Muscle of leg (tissue), 11 donors: Measurements from ENCODE around the gene PFN1. TPM values are rescaled to one million over a fixed set of nuclear protein-coding genes. Genes with fewer than 3 reads are reported as not detected.

Source experiments
- DNase-seq: peaks from one replicate; pipeline ENCODE4 v3.0.0; 2013
- H3K27ac ChIP-seq: one replicate; pipeline ENCODE4 v1.5.1; 2013; ENCODE audit warnings: mild to moderate bottlenecking, low read length, control low read depth
- H3K27me3 ChIP-seq: one replicate; pipeline ENCODE4 v1.6.1; 2013; ENCODE audit warnings: low read length; ENCODE audit not compliant: control insufficient read depth, insufficient read depth
- H3K36me3 ChIP-seq: one replicate; pipeline ENCODE4 v1.6.1; 2013; ENCODE audit warnings: low read length; ENCODE audit not compliant: control insufficient read depth, insufficient read depth
- H3K4me1 ChIP-seq: one replicate; pipeline ENCODE4 v1.6.1; 2013; ENCODE audit warnings: low read length; ENCODE audit not compliant: control insufficient read depth, insufficient read depth
- H3K4me3 ChIP-seq: one replicate; pipeline ENCODE4 v1.5.1; 2013; ENCODE audit warnings: low read length, control low read depth
- H3K9me3 ChIP-seq: replicated peaks from 2 replicates; pipeline ENCODE4 v1.6.1; 2013; ENCODE audit warnings: low read depth, low read length; ENCODE audit not compliant: control insufficient read depth
- WGBS: methylation state at CpG from one replicate; pipeline ENCODE4 v1.1.5; 2013; ENCODE audit warnings: missing lambda C conversion rate; ENCODE audit not compliant: insufficient coverage; 5-methylcytosine and 5-hydroxymethylcytosine counted together
- polyA plus RNA-seq, 8 donors: library from polyadenylated mRNA; unstranded; fragments of 120-200 nt; gene quantifications; one replicate each; pipeline versions ENCODE4 v1.2.1 to v1.2.3, GENCODE V29; 2013; ENCODE audit warnings: inconsistent platforms in 1 of 8, low replicate concordance in 1 of 8; ENCODE audit not compliant: insufficient read length in 8 of 8, insufficient read depth in 1 of 8
- total RNA-seq: library from RNA; stranded (reverse); fragments of 120-200 nt; gene quantifications from one replicate; pipeline ENCODE4 v1.2.4, GENCODE V29; 2013

The PFN1 gene
- total and polyA plus RNA-seq, 9 donors: 175 to 498 (median 443) TPM

DNA sequence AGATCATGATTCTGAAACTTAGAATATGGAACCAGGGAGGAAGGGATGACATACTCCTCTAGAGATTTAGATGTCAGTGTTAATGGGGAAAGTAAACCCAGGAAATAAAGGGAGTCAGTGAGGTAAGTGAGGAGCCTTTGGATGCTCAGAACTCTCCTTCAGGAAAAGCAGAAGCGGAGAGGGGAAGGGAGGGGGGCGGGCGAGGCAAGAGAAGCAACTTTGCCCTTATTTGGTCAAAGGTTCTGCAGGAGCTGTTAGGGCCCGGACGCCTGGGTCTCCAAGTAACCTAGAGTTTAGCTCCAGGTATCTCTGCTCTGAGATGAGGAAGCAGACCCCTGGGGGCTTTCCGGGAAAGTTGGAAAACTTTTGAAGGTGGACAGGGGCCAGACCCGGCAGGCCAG, 1.3 kb downstream of the PFN1 start:
- H3K9me3 ChIP-seq: no peaks in the 10 kb centered on the region
- no peaks in the 10 kb centered on the region for H3K27me3 ChIP-seq
- 0% methylated on average over 3 of the region's 7 CpGs for WGBS
- peak overlapping the region; percentile 98 for H3K27ac ChIP-seq
- DNase-seq: peak; percentile 44
- peak overlapping the region; percentile 90 for H3K4me3 ChIP-seq
- peaks cover 41% of the 10 kb centered on the region for H3K4me1 ChIP-seq
- peaks cover 46% of the 10 kb centered on the region for H3K36me3 ChIP-seq

DNA sequence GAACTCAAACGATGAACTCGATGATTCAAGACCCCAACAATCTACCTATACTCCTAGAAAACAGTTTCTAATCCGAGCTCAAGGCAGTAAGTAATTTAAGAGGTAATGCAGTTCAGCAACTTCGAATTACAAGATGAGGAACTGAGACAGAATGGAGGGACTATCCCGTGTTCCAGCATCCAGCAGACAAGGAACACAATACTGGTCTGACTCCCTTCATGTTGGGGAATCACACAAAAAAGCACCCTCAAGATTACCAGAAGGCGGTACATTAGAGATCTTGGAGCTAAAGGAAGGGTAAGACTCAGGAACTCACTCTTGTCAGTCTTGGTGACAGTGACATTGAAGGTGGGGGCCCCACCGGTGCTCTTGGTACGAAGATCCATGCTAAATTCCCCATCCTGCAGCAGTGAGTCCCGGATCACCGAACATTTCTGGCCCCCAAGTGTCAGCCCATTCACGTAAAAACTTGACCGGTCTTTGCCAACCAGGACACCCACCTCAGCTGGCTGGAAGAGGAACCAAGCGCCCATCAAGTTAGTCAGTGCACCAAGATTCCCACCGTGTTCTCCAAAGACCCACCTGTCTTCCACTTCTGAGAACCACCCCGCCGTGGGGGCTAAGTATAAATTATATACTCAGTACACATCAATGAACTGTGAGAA, 1.9 kb downstream of the PFN1 start:
- DNase-seq: no peak
- Histone ChIP-seq H3K27me3 (no peaks in the 10 kb centered on the region), H3K4me1 (peaks cover 41% of the 10 kb centered on the region), H3K4me3 (peak overlapping the region; percentile 90), H3K36me3 (peaks cover 49% of the 10 kb centered on the region), H3K27ac (peak overlapping the region; percentile 98), H3K9me3 (no peaks in the 10 kb centered on the region)
- 71% methylated on average over 4 of the region's 16 CpGs for WGBS

DNA sequence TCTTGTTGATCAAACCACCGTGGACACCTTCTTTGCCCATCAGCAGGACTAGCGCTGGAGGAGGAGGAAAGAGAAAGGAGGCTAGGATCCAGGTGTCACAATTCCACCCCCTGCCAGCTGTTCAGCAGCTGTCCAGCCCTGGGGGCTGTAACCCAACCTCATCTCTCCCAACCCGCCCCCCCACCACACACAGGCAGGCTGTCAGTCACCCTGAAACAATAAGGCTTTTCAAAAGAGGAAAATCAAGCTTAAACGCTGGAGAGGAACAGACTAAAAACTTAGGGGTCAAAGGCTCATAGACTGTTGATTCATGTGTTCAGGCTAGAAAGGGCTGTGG, 2.4 kb downstream of the PFN1 start:
- H3K36me3 ChIP-seq: peaks cover 50% of the 10 kb centered on the region
- H3K27me3 ChIP-seq: no peaks in the 10 kb centered on the region
- H3K4me3 ChIP-seq: no peak overlapping the region
- DNase-seq: peak; percentile 57
- no peaks in the 10 kb centered on the region for H3K9me3 ChIP-seq
- peaks cover 41% of the 10 kb centered on the region for H3K4me1 ChIP-seq
- WGBS: no CpG with 5 or more reads among the region's 4 CpGs
- H3K27ac ChIP-seq: peak overlapping the region; percentile 98

DNA sequence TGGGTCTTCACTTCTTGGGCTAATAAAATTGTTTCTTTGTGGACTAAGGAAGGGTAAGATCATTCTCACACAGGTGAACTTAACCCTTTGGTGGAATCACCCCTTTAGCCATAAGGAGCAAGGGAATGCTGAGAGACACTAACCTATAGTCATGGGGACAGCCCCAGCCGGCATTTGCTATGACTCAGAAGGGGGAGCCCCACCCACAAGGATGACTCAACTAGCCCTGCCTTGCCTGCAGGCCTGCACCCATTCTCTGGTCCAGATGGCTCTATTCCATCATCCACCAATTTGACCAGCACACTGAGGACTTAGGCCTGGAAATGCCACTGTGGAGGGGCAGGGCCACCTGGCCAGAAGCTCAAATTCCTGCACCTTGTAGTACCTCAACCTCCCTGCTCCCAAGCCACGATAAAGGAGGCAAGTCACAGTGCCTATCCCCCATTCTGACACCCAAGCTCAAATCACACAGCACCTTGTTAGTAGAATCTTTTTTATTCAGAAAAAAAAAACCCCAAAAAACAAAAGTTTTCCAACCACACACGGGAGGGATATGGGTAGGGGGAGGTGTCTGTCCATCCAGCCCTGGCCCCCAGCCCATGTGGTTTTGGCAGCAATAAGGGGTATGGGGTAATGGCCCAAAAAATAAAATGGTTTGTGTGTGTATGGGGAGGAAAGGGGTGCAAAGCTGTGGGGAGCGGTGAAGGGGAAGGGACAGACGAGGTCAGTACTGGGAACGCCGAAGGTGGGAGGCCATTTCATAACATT, 3.0 kb downstream of the PFN1 start:
- Histone ChIP-seq H3K4me3 (no peak overlapping the region), H3K27ac (peak overlapping the region; percentile 62), H3K4me1 (peaks cover 39% of the 10 kb centered on the region), H3K27me3 (no peaks in the 10 kb centered on the region), H3K9me3 (no peaks in the 10 kb centered on the region), H3K36me3 (peaks cover 50% of the 10 kb centered on the region)
- 0% methylated on average over 1 of the region's 7 CpGs for WGBS
- peak; percentile 60 for DNase-seq

DNA sequence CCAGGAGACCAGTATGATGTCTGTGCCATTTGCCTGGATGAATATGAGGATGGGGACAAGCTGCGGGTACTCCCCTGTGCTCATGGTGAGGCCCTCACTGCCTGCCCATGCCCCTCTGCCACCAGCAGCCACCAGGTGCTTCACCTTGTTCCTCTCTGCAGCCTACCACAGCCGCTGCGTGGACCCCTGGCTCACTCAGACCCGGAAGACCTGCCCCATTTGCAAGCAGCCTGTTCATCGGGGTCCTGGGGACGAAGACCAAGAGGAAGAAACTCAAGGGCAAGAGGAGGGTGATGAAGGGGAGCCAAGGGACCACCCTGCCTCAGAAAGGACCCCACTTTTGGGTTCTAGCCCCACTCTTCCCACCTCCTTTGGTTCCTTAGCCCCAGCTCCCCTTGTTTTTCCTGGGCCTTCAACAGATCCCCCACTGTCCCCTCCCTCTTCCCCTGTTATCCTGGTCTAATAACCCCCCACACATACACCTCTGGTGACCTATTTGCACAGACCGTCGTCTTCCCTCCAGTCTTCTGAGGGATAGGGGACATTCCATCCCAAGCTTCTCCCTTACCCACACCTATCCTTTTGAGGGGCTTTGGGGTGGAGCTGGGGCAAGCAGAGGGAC, 3.7 kb downstream of the PFN1 start:
- peaks cover 35% of the 10 kb centered on the region for H3K4me1 ChIP-seq
- H3K9me3 ChIP-seq: no peaks in the 10 kb centered on the region
- no peak overlapping the region for H3K4me3 ChIP-seq
- peak overlapping the region; percentile 2 for H3K27ac ChIP-seq
- H3K27me3 ChIP-seq: no peaks in the 10 kb centered on the region
- DNase-seq: no peak
- peaks cover 50% of the 10 kb centered on the region for H3K36me3 ChIP-seq
- 93% methylated on average over 3 of the region's 8 CpGs for WGBS

DNA sequence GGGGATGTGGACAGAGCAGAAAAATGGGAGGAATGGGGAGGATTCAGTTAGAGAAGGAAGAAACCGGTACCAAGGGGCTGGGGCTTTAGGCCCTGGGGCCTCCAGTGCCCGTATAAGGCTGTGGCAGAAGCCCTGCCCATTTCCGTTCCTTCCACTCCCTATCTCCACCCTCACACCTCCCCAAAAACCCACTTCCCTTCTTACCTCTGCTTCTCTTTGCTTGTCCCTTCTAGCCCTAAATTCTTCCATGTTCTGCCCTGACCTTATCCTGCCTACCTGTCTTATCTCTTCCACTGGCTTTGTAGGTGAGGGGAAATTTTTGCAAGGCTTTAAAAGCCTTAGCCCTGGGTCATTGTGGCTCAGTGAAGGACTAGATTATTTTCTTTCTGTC, 4.2 kb downstream of the PFN1 start:
- DNase-seq: no peak
- 44% methylated on average over 2 of the region's 3 CpGs for WGBS
- Histone ChIP-seq H3K4me1 (peaks cover 37% of the 10 kb centered on the region), H3K27me3 (no peaks in the 10 kb centered on the region), H3K9me3 (no peaks in the 10 kb centered on the region), H3K36me3 (peaks cover 50% of the 10 kb centered on the region), H3K27ac (no peak overlapping the region), H3K4me3 (no peak overlapping the region)

DNA sequence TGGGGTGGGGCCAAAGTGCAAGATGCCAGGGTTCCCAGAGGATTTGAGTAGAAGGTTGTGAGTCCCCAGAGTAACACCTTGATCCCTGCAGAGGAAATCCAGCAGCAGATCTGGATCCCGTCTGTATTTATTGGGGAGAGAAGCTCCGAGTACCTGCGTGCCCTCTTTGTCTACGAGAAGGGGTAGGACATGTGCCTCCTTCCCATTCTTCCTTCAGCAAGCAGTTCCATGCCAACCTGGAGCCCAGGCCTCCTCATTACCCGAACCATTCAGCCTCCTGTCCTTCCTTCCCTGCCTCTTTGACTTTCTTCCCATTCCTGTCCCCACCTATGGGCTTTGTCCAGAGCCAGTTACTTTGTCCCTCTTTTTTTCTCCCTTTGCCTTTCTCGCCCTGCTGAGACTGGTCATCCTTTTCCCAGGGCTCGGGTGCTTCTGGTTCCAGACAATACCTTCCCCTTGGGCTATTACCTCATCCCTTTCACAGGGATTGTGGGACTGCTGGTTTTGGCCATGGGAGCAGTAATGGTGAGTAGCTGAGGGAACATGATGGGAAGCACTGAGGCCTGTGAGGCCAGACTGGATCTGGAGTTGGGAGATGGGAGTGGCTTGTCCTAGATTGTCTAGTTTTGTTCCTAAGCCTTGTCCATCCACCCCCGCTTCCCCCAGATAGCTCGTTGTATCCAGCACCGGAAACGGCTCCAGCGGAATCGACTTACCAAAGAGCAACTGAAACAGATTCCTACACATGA, 5.4 kb downstream of the PFN1 start:
- peaks cover 47% of the 10 kb centered on the region for H3K4me1 ChIP-seq
- H3K9me3 ChIP-seq: no peaks in the 10 kb centered on the region
- no peak overlapping the region for H3K27ac ChIP-seq
- H3K4me3 ChIP-seq: no peak overlapping the region
- no peaks in the 10 kb centered on the region for H3K27me3 ChIP-seq
- H3K36me3 ChIP-seq: peaks cover 57% of the 10 kb centered on the region
- DNase-seq: no peak
- WGBS: 95% methylated on average over 3 of the region's 13 CpGs

DNA sequence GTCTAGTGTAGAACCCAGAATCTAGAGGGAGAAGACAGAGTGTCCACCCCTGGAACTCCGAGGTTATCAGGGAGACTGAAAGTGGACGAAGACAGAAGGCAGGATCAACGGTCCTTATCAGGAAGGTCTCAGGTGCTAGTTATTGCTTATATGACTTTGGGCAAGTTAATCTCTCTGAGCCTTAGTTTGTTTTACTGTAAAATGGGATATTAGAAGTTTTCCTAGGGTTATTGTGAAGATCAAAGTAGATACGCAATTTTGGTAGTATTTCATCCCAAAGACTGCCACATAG, 7.1 kb downstream of the PFN1 start:
- H3K27ac ChIP-seq: no peak overlapping the region
- peaks cover 41% of the 10 kb centered on the region for H3K4me1 ChIP-seq

DNA sequence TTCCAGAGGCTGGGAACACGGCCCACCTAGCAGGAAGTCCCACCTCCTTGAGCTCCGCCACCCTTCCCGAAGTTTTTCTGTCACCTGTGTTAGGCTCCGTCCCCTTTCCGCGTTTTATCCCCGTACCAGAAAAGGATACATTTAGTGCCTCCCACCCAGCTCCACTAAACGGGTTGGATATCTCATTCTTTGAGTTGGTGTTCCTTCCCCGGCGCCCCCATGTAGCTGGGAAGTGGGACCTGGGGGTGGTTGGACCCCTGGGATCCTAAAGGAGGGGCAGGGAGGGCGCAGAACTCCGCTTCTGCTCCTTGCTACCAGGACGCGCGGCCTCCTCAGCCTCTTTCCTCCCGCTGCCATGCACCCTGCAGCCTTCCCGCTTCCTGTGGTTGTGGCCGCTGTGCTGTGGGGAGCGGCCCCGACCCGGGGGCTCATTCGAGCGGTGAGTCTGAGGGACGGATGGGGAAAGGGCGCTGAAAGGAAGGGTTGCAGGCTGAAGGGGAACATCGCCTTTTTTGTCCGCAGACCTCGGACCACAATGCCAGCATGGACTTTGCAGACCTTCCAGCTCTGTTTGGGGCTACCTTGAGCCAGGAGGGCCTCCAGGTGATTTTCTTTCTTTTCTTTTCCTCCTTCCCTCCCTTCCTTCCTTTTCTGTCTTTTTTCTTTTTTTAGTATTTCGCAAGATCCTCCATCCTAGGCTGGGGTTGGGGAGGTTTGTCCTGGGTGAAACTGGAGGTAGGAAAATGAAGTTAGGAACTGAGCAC, 7.6 kb downstream of the PFN1 start:
- Histone ChIP-seq H3K36me3 (peaks cover 69% of the 10 kb centered on the region), H3K4me3 (peak overlapping the region; percentile 73), H3K27me3 (no peaks in the 10 kb centered on the region), H3K9me3 (no peaks in the 10 kb centered on the region), H3K27ac (peak overlapping the region; percentile 99), H3K4me1 (peaks cover 35% of the 10 kb centered on the region)
- WGBS: 3% methylated on average over 13 of the region's 29 CpGs
- no peak for DNase-seq

More for the DNA sequence above, 7.1 kb downstream of the PFN1 start:
- WGBS: 75% methylated on average over 1 of the region's 4 CpGs
- no peaks in the 10 kb centered on the region for H3K9me3 ChIP-seq
- no peaks in the 10 kb centered on the region for H3K27me3 ChIP-seq
- no peak for DNase-seq
- H3K4me3 ChIP-seq: peak overlapping the region; percentile 73
- peaks cover 68% of the 10 kb centered on the region for H3K36me3 ChIP-seq
